WTC11 (cell line): ENCODE data around the gene SDHAF3. TPM values are rescaled to one million over a fixed set of nuclear protein-coding genes. Genes with fewer than 3 reads are reported as not detected.

Source experiments
- ATAC-seq: fragments of 200-7000 bp; cut with Tn5 transposase; 2 replicates; pipeline ENCODE4 v1.10.0; 2021; ENCODE audit warnings: mild to moderate bottlenecking, moderate library complexity
- CTCF ChIA-PET: fragments of 300-600 bp; sonication (Branson Sonifier 250); formaldehyde crosslinking; loops from one replicate; lab custom pipeline; 2021; ENCODE audit warnings: antibody characterized with exemption; lab: Charles Lee
- POLR2A ChIA-PET: fragments of 350-600 bp; sonication (Branson Sonifier 250); formaldehyde crosslinking; loops from one replicate; lab custom pipeline; 2021; ENCODE audit warnings: antibody characterized with exemption; lab: Charles Lee
- DNase-seq: peaks from one replicate; pipeline ENCODE4 v3.0.0; 2021; ENCODE audit warnings: low spot score
- H3K27ac Mint-ChIP-seq: 2 replicates; pipeline ENCODE4 v1.8.0; 2021; ENCODE audit warnings: mixed read lengths
- H3K27me3 Mint-ChIP-seq: 2 replicates; pipeline ENCODE4 v1.8.0; 2021; ENCODE audit warnings: low read depth, mild to moderate bottlenecking, moderate library complexity, mixed read lengths
- H3K36me3 Mint-ChIP-seq: 2 replicates; pipeline ENCODE4 v1.8.0; 2021; ENCODE audit warnings: mixed read lengths
- H3K4me1 Mint-ChIP-seq: 2 replicates; pipeline ENCODE4 v1.8.0; 2022; ENCODE audit warnings: mixed read lengths
- H3K4me3 Mint-ChIP-seq: 2 replicates; pipeline ENCODE4 v1.8.0; 2021; ENCODE audit warnings: mild to moderate bottlenecking, moderate library complexity, mixed read lengths
- H3K9me3 Mint-ChIP-seq: 2 replicates; pipeline ENCODE4 v1.8.0; 2021; ENCODE audit warnings: mixed read lengths
- ETV6 ChIP-seq: sonication (generic); formaldehyde crosslinking; IDR thresholded peaks from 2 replicates; pipeline ENCODE4 v1.8.1; 2022; ENCODE audit warnings: mild to moderate bottlenecking, missing genetic modification reagents
- FOXK1 ChIP-seq: sonication (generic); formaldehyde crosslinking; IDR thresholded peaks from 2 replicates; pipeline ENCODE4 v1.8.0; 2022; ENCODE audit warnings: mild to moderate bottlenecking, moderate library complexity, missing genetic modification reagents
- JAZF1 ChIP-seq: fragments of 250-450 bp; sonication (Bioruptor Pico); IDR thresholded peaks from 2 replicates; pipeline ENCODE4 v1.9.0; 2021; ENCODE audit warnings: moderate library complexity, mild to moderate bottlenecking, inconsistent platforms
- NR2C2 ChIP-seq: sonication (generic); formaldehyde crosslinking; IDR thresholded peaks from 2 replicates; pipeline ENCODE4 v1.8.0; 2022; ENCODE audit warnings: mild to moderate bottlenecking, missing genetic modification reagents
- PRRX2 ChIP-seq: fragments of 250-450 bp; sonication (Bioruptor Pico); IDR thresholded peaks from 2 replicates; pipeline ENCODE4 v1.8.0; 2021; ENCODE audit warnings: mild to moderate bottlenecking
- SMAD4 ChIP-seq: sonication (generic); formaldehyde crosslinking; IDR thresholded peaks from 2 replicates; pipeline ENCODE4 v1.8.0; 2022; ENCODE audit warnings: mild to moderate bottlenecking, missing genetic modification reagents
- total RNA-seq: library from RNA; stranded (reverse); gene quantifications from 3 replicates; pipeline ENCODE4 v1.2.3, GENCODE V29; 2021
- TF ChIP-seq, protein P1 (sequence below): fragments of 250-450 bp; sonication (Bioruptor Pico); IDR thresholded peaks from 2 replicates; pipeline ENCODE4 v1.9.0; 2021; ENCODE audit warnings: mild to moderate bottlenecking
- TF ChIP-seq, protein P2 (sequence below): fragments of 250-450 bp; sonication (Bioruptor Pico); conservative IDR thresholded peaks from 2 replicates; pipeline ENCODE4 v1.9.0; 2021; ENCODE audit warnings: mild to moderate bottlenecking
- TF ChIP-seq, protein P3 (sequence below): sonication (generic); formaldehyde crosslinking; IDR thresholded peaks from 2 replicates; pipeline ENCODE4 v1.8.1; 2023; ENCODE audit warnings: mild to moderate bottlenecking, missing genetic modification reagents, borderline replicate concordance
- TF ChIP-seq, protein P4 (sequence below): sonication (generic); formaldehyde crosslinking; conservative IDR thresholded peaks from 2 replicates; pipeline ENCODE4 v1.8.1; 2022; ENCODE audit warnings: mild to moderate bottlenecking, missing genetic modification reagents
- TF ChIP-seq, protein P5 (sequence below): fragments of 200-600 bp; IDR thresholded peaks from 2 replicates; pipeline ENCODE4 v1.8.0; 2022; ENCODE audit warnings: antibody characterized with exemption
- TF ChIP-seq, protein P6 (sequence below): sonication (generic); formaldehyde crosslinking; IDR thresholded peaks from 2 replicates; pipeline ENCODE4 v1.8.1; 2023; ENCODE audit warnings: mild to moderate bottlenecking, missing genetic modification reagents, moderate library complexity

SDHAF3 gene
- total RNA-seq, 1 experiment from 2014 or later, result 32.0 TPM

DNA sequence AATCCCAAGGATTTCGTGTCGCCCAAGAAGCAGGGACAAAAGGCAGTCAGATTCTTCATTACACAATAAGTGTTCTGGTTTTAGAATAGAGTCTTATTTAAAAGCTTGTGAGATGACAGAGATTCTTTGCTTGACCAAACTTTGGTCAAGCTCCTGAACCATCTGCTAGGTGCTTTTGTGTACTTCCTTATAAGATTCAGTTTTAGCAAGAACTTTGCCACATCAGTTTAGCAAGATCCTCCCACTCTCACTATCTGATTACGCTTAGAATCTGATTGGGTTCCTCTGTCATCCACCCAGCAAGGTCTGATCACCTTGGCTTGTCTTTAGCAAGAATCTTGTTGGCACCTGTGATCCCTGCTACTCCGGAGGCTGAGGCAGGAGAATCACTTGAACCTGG, 38.2 kb upstream of the SDHAF3 start:
- DNase-seq (no peak), ATAC-seq (no peak)
- TF ChIP-seq, protein P1, sequence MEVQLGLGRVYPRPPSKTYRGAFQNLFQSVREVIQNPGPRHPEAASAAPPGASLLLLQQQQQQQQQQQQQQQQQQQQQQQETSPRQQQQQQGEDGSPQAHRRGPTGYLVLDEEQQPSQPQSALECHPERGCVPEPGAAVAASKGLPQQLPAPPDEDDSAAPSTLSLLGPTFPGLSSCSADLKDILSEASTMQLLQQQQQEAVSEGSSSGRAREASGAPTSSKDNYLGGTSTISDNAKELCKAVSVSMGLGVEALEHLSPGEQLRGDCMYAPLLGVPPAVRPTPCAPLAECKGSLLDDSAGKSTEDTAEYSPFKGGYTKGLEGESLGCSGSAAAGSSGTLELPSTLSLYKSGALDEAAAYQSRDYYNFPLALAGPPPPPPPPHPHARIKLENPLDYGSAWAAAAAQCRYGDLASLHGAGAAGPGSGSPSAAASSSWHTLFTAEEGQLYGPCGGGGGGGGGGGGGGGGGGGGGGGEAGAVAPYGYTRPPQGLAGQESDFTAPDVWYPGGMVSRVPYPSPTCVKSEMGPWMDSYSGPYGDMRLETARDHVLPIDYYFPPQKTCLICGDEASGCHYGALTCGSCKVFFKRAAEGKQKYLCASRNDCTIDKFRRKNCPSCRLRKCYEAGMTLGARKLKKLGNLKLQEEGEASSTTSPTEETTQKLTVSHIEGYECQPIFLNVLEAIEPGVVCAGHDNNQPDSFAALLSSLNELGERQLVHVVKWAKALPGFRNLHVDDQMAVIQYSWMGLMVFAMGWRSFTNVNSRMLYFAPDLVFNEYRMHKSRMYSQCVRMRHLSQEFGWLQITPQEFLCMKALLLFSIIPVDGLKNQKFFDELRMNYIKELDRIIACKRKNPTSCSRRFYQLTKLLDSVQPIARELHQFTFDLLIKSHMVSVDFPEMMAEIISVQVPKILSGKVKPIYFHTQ (CRISPR knock-in tag), result no peak
- TF ChIP-seq, protein P2, sequence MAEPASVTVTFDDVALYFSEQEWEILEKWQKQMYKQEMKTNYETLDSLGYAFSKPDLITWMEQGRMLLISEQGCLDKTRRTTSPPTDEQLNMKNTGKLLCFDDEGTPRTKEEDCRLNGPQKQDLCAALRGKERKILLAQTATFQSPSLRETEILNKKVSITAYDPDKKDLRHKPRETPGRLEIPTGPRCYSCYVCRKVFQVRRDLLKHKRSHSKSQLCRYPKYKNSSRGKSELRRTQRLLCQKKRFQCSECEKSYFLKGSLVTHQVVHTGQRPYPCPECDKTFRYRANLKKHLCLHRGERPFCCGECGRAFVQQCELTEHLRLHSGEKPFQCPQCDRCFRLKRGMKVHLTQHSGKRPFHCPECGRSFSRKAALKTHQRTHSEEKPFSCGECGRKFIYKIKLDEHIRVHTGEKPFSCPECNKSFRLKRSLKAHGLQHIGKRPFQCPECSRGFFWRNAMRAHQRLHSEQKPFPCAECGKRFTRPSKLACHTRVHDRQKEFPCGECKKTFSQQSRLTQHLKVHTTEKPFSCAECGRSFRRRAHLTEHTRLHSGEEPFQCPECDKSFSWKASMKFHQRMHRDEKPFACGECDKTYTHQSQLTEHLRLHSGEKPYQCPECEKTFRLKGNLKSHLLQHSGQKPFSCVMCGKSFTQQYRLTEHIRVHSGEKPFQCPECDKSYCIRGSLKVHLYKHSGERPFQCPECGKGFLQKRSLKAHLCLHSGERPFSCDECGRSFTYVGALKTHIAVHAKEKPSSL, result no peak
- no peak for TF ChIP-seq SMAD4
- TF ChIP-seq, protein P3, sequence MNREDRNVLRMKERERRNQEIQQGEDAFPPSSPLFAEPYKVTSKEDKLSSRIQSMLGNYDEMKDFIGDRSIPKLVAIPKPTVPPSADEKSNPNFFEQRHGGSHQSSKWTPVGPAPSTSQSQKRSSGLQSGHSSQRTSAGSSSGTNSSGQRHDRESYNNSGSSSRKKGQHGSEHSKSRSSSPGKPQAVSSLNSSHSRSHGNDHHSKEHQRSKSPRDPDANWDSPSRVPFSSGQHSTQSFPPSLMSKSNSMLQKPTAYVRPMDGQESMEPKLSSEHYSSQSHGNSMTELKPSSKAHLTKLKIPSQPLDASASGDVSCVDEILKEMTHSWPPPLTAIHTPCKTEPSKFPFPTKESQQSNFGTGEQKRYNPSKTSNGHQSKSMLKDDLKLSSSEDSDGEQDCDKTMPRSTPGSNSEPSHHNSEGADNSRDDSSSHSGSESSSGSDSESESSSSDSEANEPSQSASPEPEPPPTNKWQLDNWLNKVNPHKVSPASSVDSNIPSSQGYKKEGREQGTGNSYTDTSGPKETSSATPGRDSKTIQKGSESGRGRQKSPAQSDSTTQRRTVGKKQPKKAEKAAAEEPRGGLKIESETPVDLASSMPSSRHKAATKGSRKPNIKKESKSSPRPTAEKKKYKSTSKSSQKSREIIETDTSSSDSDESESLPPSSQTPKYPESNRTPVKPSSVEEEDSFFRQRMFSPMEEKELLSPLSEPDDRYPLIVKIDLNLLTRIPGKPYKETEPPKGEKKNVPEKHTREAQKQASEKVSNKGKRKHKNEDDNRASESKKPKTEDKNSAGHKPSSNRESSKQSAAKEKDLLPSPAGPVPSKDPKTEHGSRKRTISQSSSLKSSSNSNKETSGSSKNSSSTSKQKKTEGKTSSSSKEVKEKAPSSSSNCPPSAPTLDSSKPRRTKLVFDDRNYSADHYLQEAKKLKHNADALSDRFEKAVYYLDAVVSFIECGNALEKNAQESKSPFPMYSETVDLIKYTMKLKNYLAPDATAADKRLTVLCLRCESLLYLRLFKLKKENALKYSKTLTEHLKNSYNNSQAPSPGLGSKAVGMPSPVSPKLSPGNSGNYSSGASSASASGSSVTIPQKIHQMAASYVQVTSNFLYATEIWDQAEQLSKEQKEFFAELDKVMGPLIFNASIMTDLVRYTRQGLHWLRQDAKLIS (CRISPR knock-in tag), result no peak
- no peak for TF ChIP-seq JAZF1 (CRISPR knock-in tag)
- TF ChIP-seq ETV6 (CRISPR knock-in tag), result no peak
- TF ChIP-seq FOXK1, result no peak
- TF ChIP-seq PRRX2 (CRISPR knock-in tag), result no peak
- Mint-ChIP-seq H3K9me3 (peaks cover 33% of the 10 kb centered on the region), H3K36me3 (peaks cover 23% of the 10 kb centered on the region), H3K27ac (no peak overlapping the region), H3K4me3 (no peak overlapping the region), H3K27me3 (peaks cover 41% of the 10 kb centered on the region), H3K4me1 (peaks cover 5% of the 10 kb centered on the region)
- CTCF ChIA-PET, result no interaction called here
- POLR2A ChIA-PET, result no interaction called here

DNA sequence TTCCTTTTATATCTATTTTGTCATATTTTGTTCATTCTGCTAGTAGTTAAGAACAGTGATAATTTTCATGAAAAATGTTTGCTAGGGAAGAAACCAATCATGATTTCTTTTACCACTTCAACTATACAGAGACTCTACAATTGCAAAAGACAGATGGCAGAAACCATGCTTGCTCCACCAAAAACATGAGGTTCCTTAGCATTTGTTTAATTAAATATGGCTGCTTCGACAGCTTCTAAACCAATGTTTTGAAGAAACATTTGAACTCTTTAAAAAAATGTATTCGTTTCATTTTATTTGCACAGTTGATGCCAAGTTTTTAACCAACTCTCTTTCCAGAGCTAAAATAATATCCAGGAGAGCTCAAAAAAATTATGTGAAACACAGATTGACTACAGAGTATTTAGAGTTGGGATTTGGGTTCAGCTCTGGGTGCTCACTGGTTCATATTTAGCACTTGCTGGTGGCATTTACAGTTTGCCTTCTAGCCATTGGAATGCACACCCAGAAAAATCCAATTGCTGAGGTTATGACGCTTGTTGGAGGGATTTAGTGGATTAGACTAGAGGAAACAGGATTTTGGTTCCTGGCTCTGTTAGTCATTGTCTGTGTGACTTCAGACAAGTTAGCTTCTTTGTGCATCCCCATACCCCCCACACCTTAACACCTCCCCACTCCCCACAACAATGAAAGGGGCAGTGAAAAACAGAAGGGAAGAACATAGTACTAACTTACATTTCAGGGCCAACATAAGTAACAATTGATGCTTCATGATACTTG, 35.8 kb upstream of the SDHAF3 start:
- H3K36me3 Mint-ChIP-seq, result peaks cover 4% of the 10 kb centered on the region; the same call in 1 of the 2 replicates
- DNase-seq (no peak), ATAC-seq (no peak)
- ChIA-PET CTCF (no interaction called here), POLR2A (no interaction called here)
- no peak overlapping the region for H3K27ac Mint-ChIP-seq
- H3K27me3 Mint-ChIP-seq, result peaks cover 19% of the 10 kb centered on the region
- H3K4me3 Mint-ChIP-seq, result no peak overlapping the region
- no peaks in the 10 kb centered on the region for H3K4me1 Mint-ChIP-seq
- peaks cover 12% of the 10 kb centered on the region for H3K9me3 Mint-ChIP-seq
- TF ChIP-seq, protein P4, sequence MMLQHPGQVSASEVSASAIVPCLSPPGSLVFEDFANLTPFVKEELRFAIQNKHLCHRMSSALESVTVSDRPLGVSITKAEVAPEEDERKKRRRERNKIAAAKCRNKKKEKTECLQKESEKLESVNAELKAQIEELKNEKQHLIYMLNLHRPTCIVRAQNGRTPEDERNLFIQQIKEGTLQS (CRISPR knock-in tag), result no peak
- TF ChIP-seq, protein P5, sequence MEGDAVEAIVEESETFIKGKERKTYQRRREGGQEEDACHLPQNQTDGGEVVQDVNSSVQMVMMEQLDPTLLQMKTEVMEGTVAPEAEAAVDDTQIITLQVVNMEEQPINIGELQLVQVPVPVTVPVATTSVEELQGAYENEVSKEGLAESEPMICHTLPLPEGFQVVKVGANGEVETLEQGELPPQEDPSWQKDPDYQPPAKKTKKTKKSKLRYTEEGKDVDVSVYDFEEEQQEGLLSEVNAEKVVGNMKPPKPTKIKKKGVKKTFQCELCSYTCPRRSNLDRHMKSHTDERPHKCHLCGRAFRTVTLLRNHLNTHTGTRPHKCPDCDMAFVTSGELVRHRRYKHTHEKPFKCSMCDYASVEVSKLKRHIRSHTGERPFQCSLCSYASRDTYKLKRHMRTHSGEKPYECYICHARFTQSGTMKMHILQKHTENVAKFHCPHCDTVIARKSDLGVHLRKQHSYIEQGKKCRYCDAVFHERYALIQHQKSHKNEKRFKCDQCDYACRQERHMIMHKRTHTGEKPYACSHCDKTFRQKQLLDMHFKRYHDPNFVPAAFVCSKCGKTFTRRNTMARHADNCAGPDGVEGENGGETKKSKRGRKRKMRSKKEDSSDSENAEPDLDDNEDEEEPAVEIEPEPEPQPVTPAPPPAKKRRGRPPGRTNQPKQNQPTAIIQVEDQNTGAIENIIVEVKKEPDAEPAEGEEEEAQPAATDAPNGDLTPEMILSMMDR, result no peak
- TF ChIP-seq, protein P6, sequence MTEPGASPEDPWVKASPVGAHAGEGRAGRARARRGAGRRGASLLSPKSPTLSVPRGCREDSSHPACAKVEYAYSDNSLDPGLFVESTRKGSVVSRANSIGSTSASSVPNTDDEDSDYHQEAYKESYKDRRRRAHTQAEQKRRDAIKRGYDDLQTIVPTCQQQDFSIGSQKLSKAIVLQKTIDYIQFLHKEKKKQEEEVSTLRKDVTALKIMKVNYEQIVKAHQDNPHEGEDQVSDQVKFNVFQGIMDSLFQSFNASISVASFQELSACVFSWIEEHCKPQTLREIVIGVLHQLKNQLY, result no peak
- no peak for TF ChIP-seq NR2C2
